Kidney (tissue), 14 donors: ENCODE results near the gene PPP5C. TPM values are rescaled to one million over a fixed set of nuclear protein-coding genes. Genes with fewer than 3 reads are reported as not detected.
A peak's percentile ranks its signal among the peaks of the same experiment; 100 is the strongest.

Experiments
- DNase-seq, 5 donors: peaks; one replicate each; pipeline ENCODE4 v3.0.0-alpha.2; 2013 to 2020
- FAIRE-seq: peaks from 2 replicates; lab custom pipeline; 2012; peaks lifted over from hg19 to GRCh38; lab: Jason Lieb, UNC
- H3K27ac ChIP-seq, 2 donors: one replicate each; pipeline ENCODE4 v1.7.0; 2013; ENCODE audit warnings: low read depth in 2 of 2, low read length in 2 of 2, inconsistent platforms in 1 of 2
- H3K27me3 ChIP-seq: one replicate; pipeline ENCODE4 v1.7.1; 2013; ENCODE audit warnings: low read length, inconsistent platforms; ENCODE audit not compliant: control insufficient read depth, insufficient read depth
- H3K36me3 ChIP-seq, 3 donors: one replicate each; pipeline versions ENCODE4 v1.7.0 to v1.7.1; 2013; ENCODE audit warnings: low read length in 3 of 3, control low read depth in 1 of 3, inconsistent platforms in 1 of 3; ENCODE audit not compliant: insufficient read depth in 3 of 3, control insufficient read depth in 2 of 3
- H3K4me1 ChIP-seq, 3 donors: one replicate each; pipeline versions ENCODE4 v1.7.0 to v1.7.1; 2013; ENCODE audit warnings: low read length in 3 of 3, inconsistent platforms in 1 of 3, low read depth in 1 of 3; ENCODE audit not compliant: control insufficient read depth in 2 of 3, insufficient read depth in 2 of 3
- H3K4me3 ChIP-seq, 3 donors: one replicate each; pipeline versions ENCODE4 v1.7.0 to v1.8.1; 2013; ENCODE audit warnings: low read length in 3 of 3, control low read depth in 1 of 3, inconsistent platforms in 1 of 3
- H3K9ac ChIP-seq, 3 donors: one replicate each; pipeline versions ENCODE4 v1.7.0 to v1.7.1; 2013; ENCODE audit warnings: low read length in 3 of 3, control low read depth in 1 of 3, inconsistent platforms in 1 of 3
- H3K9me3 ChIP-seq, 3 donors: one replicate each; pipeline versions ENCODE4 v1.7.0 to v1.7.1; 2013; ENCODE audit warnings: low read length in 3 of 3, control low read depth in 1 of 3, inconsistent platforms in 1 of 3; ENCODE audit not compliant: control insufficient read depth in 2 of 3, insufficient read depth in 1 of 3
- intact Hi-C: fragments of 100-400 bp; cut with DNase I; formaldehyde crosslinking; loops from one replicate; pipeline ENCODE4 v1.11.1; 2022
- polyA plus RNA-seq: library from polyadenylated mRNA; stranded (reverse); fragments of 350-450 nt; fragmentation: Illumina TruSeq; extraction: RNeasy Lipid Tissue Mini Kit (QIAGEN cat#74804); gene quantifications from one replicate; pipeline ENCODE4 v1.2.3, GENCODE V29; 2014; ENCODE audit warnings: low read depth, low replicate concordance; ENCODE audit not compliant: insufficient read depth
- total RNA-seq: library from RNA; stranded (reverse); fragmentation: NEBNext Ultra II Directional; extraction: Animal tissue kit (Norgen Biotek cat#: 25700); gene quantifications from one replicate; pipeline ENCODE4 v1.2.1, GENCODE V29; 2021
- TF ChIP-seq, protein P1 (sequence below): IDR thresholded peaks from 3 replicates; pipeline ENCODE4 v1.5.1; 2012; ENCODE audit warnings: mild to moderate bottlenecking, moderate library complexity, borderline replicate concordance; ENCODE audit not compliant: insufficient read depth; ENCODE audit errors: extremely low read depth
- donor health status: control.
- donor health status: control.
- donor health status: control.
- donor health status: control.
- donor health status: control.
- donor health status: DM: yes; HTN: yes; CAD: no.
- donor health status: Normal renal cell carcinoma (clear cell type).

The PPP5C gene
- total and polyA plus RNA-seq, 2 donors from 2014 or later, result 54.3 to 63.7 TPM

DNA sequence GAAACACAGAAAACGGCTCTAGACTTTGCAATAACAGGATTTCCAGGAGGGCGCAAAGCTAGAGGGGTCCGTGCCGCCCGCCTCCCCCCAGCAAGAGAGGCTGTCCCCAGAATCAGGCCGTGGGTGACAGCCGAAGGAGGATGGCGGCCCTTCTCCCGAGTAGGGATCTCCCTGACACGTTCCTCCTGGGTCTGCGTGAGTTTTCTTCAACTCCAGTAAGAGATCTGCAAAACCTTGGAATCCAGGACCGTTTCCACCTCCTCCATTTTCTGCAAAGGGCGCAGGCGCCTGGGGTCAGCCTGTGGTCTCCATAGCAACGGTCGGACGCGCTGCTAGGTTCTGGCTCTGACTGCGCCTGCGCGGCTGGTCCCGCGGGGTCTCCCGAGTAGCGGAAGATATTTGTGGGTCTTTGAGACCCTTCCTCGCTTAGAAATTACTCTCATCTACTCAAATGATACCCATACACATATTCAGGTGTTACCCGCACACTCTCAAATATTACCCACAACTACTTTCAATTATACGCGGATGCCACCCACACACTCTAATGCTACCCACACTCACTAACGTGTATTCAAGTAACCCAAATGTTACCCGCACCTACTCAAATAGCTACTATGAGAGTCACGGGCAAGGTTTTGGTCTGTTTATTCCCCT, 79.7 kb downstream of the PPP5C start:
- TF ChIP-seq, protein P1, sequence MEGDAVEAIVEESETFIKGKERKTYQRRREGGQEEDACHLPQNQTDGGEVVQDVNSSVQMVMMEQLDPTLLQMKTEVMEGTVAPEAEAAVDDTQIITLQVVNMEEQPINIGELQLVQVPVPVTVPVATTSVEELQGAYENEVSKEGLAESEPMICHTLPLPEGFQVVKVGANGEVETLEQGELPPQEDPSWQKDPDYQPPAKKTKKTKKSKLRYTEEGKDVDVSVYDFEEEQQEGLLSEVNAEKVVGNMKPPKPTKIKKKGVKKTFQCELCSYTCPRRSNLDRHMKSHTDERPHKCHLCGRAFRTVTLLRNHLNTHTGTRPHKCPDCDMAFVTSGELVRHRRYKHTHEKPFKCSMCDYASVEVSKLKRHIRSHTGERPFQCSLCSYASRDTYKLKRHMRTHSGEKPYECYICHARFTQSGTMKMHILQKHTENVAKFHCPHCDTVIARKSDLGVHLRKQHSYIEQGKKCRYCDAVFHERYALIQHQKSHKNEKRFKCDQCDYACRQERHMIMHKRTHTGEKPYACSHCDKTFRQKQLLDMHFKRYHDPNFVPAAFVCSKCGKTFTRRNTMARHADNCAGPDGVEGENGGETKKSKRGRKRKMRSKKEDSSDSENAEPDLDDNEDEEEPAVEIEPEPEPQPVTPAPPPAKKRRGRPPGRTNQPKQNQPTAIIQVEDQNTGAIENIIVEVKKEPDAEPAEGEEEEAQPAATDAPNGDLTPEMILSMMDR, result no peak
- H3K27ac ChIP-seq, result peak overlapping the region; percentile 73 to 80
- peak overlapping the region; percentile 31 to 59 (median 52) for H3K9ac ChIP-seq
- no peaks in the 10 kb centered on the region for H3K36me3 ChIP-seq
- DNase-seq (peak; percentile 90 to 96 (median 94)), FAIRE-seq (no peak)
- H3K4me1 ChIP-seq, result peaks cover 2 to 9% (median 8%) of the 10 kb centered on the region in 3 donors
- H3K27me3 ChIP-seq, result no peaks in the 10 kb centered on the region
- no peaks in the 10 kb centered on the region for H3K9me3 ChIP-seq
- intact Hi-C loops, result no loop called here
- peak overlapping the region; percentile 78 to 83 (median 79) for H3K4me3 ChIP-seq

DNA sequence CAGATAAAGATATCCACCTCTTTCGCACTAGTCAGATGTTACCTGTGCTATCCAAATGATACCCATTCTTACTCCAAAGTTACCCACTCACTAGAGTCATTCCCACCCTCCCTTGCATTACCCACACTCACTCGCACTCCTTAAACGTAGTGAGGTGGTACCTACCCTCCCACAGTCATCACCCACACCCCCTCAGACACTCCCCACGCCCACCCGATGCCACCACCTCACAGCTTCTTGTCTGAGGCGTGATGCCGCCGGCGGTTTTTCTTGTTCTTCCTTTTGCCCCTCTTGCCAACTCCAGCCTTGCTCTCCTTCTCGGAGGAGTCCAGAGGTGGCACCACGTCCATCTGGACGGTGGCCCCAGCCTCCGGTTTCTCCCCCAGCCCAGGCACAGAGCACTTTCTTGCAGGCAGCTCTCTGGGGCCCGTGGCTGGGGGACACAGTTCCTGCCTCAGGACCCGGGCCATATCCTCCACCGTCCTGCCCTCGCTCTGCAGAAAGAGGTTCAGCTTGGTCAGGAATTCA, 80.7 kb downstream of the PPP5C start:
- H3K27me3 ChIP-seq, result no peaks in the 10 kb centered on the region
- TF ChIP-seq, protein P1, result no peak
- no peak overlapping the region for H3K27ac ChIP-seq
- no peak overlapping the region for H3K4me3 ChIP-seq
- H3K9ac ChIP-seq, result no peak overlapping the region
- no peaks in the 10 kb centered on the region for H3K9me3 ChIP-seq
- H3K4me1 ChIP-seq, result peaks cover 2 to 9% (median 8%) of the 10 kb centered on the region in 3 donors
- H3K36me3 ChIP-seq, result no peaks in the 10 kb centered on the region
- intact Hi-C loops, result no loop called here
- FAIRE-seq (no peak), DNase-seq (peak in 1 of 5 donors; percentile 69)

DNA sequence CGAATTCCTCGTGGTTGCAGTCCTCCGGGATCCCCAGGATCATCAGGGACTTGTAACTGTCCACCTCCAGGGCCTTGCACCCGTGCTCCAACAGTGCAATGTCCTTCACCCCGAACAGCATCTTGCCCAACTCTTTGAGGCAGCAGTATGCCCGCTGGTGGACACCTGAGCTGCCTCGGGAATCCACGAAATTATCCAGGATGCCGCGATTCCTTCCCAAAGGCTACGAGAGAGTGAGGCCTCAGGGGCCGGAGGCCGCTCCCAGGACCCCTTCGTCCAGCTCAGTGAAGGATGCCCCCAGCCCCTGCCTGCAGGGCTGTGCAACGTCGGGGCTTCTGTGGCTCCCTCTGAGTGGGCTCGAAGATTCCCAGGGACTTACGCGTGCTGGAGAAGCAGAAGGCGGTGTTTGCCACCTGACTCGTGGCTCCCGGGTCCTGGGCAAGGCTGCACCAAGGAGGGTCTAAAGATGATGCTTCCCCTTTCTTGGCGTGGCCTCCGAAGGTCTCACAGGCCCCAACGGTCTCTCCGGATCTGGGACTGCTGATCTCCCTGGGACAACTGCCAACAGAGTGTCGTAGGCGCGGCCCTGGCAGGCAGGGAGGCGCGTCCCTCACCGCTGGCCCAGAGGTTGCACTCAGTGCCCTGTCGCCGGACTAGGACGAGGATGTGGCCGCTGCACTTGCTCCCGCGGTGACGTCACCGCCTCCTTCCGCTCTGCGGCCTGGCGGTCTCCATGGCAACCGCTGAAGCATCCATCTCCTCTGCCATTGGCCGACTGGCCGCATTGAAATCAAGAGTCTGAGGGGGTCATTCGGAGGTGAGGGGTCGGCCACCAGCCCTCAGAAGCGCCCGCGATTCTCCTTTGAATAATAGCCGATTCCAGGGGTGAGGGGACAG, 81.6 kb downstream of the PPP5C start, which contains the start of gene PNMA8C:
PNMA8C (minus strand) TSS at position 698 of the 897 bp plus-strand sequence; CDS start at position 121, 577 bp downstream.
- Histone ChIP-seq H3K9me3 (no peaks in the 10 kb centered on the region), H3K4me1 (peaks cover 2 to 9% (median 8%) of the 10 kb centered on the region in 3 donors), H3K4me3 (peak within 1 kb of the TSS in 1 of 3 donors; percentile 35), H3K9ac (no peak within 1 kb of the TSS), H3K27ac (no peak within 1 kb of the TSS), H3K36me3 (no peaks in the 10 kb centered on the region), H3K27me3 (no peaks in the 10 kb centered on the region)
- intact Hi-C loops, result no loop called here
- TF ChIP-seq, protein P1, result no peak
- FAIRE-seq, result no peak
- peak; percentile 86 to 94 (median 92) for DNase-seq
